ENCODE results near the gene GPR6.

The GPR6 gene

DNA sequence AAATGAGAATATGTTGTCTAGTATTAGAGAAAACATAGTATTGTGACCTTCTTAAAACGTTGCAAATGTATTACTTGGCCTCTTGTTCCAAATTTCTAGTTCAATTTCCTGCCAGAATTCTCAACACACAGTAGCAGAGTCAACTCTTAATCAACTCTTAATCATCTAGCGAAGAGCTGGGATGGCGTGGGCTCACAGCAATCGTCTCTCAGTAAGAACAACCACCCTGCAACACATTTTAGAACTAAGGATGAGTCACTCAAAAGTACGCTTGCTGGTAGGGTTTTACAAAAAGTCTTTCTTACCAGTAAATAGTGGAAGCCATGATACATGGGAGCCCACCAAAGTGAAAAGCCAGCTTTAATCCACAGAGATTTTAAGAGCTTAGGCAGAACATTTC is 24.6 kb downstream of the GPR6 start:
- no peak overlapping the region for H3K4me3 ChIP-seq (ENCODE audit: low read length)
- no peak overlapping the region for H3K27ac ChIP-seq (ENCODE audit: low read length)
- H3F3A ChIP-seq (ENCODE audit: insufficient read depth, low read length), result no peaks in the 10 kb centered on the region
- no peak overlapping the region for H3K4me2 ChIP-seq (ENCODE audit: low read depth, low read length)
- no peak for TF ChIP-seq EZH2phosphoT487 (IDR thresholded peaks at IDR 0.05; ENCODE audit: low read length)
- no peak for TF ChIP-seq EZH2 (optimal IDR thresholded peaks at IDR 0.05; ENCODE audit: low read depth, low read length)
- H2AFZ ChIP-seq (ENCODE audit: low read length), result no peak overlapping the region
- DNase-seq, result no peak
- H3K4me1 ChIP-seq (ENCODE audit: low read length), result no peaks in the 10 kb centered on the region
- no peaks in the 10 kb centered on the region for H3K27me3 ChIP-seq (replicated peaks; ENCODE audit: insufficient read depth, low read length)
- H3K36me3 ChIP-seq (replicated peaks; ENCODE audit: insufficient read depth, low read length), result no peaks in the 10 kb centered on the region
- no peaks in the 10 kb centered on the region for H3K79me2 ChIP-seq (ENCODE audit: low read length)
- no peak overlapping the region for H3K9ac ChIP-seq (ENCODE audit: low read length)
- no peaks in the 10 kb centered on the region for H3K9me3 ChIP-seq (replicated peaks; ENCODE audit: insufficient read depth, low read length)
- no peaks in the 10 kb centered on the region for H4K20me1 ChIP-seq (ENCODE audit: insufficient read depth, low read length)
- H3K9me2 ChIP-seq (replicated peaks; ENCODE audit: insufficient read depth, low read length), result no peaks in the 10 kb centered on the region

- H3F3A ChIP-seq (ENCODE audit: insufficient read depth, low read length), result no peaks in the 10 kb centered on the region
- no peak overlapping the region for H3K4me3 ChIP-seq (ENCODE audit: low read length)
- no peak overlapping the region for H2AFZ ChIP-seq (ENCODE audit: low read length)
- TF ChIP-seq, protein P1, sequence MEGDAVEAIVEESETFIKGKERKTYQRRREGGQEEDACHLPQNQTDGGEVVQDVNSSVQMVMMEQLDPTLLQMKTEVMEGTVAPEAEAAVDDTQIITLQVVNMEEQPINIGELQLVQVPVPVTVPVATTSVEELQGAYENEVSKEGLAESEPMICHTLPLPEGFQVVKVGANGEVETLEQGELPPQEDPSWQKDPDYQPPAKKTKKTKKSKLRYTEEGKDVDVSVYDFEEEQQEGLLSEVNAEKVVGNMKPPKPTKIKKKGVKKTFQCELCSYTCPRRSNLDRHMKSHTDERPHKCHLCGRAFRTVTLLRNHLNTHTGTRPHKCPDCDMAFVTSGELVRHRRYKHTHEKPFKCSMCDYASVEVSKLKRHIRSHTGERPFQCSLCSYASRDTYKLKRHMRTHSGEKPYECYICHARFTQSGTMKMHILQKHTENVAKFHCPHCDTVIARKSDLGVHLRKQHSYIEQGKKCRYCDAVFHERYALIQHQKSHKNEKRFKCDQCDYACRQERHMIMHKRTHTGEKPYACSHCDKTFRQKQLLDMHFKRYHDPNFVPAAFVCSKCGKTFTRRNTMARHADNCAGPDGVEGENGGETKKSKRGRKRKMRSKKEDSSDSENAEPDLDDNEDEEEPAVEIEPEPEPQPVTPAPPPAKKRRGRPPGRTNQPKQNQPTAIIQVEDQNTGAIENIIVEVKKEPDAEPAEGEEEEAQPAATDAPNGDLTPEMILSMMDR (IDR thresholded peaks at IDR 0.05; ENCODE audit: low read length), result no peak
- TF ChIP-seq EZH2 (optimal IDR thresholded peaks at IDR 0.05; ENCODE audit: low read depth, low read length) (no peak), EZH2phosphoT487 (IDR thresholded peaks at IDR 0.05; ENCODE audit: low read length) (no peak)
- no peaks in the 10 kb centered on the region for H3K27me3 ChIP-seq (replicated peaks; ENCODE audit: insufficient read depth, low read length)
- H3K9ac ChIP-seq (ENCODE audit: low read length), result no peak overlapping the region
- H3K79me2 ChIP-seq (ENCODE audit: low read length), result no peaks in the 10 kb centered on the region
- no peaks in the 10 kb centered on the region for H3K9me3 ChIP-seq (replicated peaks; ENCODE audit: insufficient read depth, low read length)
- DNase-seq, result no peak
- no peaks in the 10 kb centered on the region for H4K20me1 ChIP-seq (ENCODE audit: insufficient read depth, low read length)
- H3K27ac ChIP-seq (ENCODE audit: low read length), result no peak overlapping the region
- H3K4me2 ChIP-seq (ENCODE audit: low read depth, low read length), result no peak overlapping the region
- no peaks in the 10 kb centered on the region for H3K4me1 ChIP-seq (ENCODE audit: low read length)
- H3K9me2 ChIP-seq (replicated peaks; ENCODE audit: insufficient read depth, low read length), result no peaks in the 10 kb centered on the region
- no peaks in the 10 kb centered on the region for H3K36me3 ChIP-seq (replicated peaks; ENCODE audit: insufficient read depth, low read length)
Observed at GRCh38 chr6:110013386-110013785, 35.3 kb downstream of the GPR6 start.

- no peaks in the 10 kb centered on the region for H3K9me3 ChIP-seq (replicated peaks; ENCODE audit: insufficient read depth, low read length)
- H3K27ac ChIP-seq (ENCODE audit: low read length), result no peak overlapping the region
- H3K9ac ChIP-seq (ENCODE audit: low read length), result no peak overlapping the region
- DNase-seq, result no peak
- H3K9me2 ChIP-seq (replicated peaks; ENCODE audit: insufficient read depth, low read length), result no peaks in the 10 kb centered on the region
- H3K4me1 ChIP-seq (ENCODE audit: low read length), result no peaks in the 10 kb centered on the region
- no peaks in the 10 kb centered on the region for H4K20me1 ChIP-seq (ENCODE audit: insufficient read depth, low read length)
- H3K36me3 ChIP-seq (replicated peaks; ENCODE audit: insufficient read depth, low read length), result no peaks in the 10 kb centered on the region
- H3F3A ChIP-seq (ENCODE audit: insufficient read depth, low read length), result no peaks in the 10 kb centered on the region
- no peak overlapping the region for H3K4me2 ChIP-seq (ENCODE audit: low read depth, low read length)
- no peaks in the 10 kb centered on the region for H3K27me3 ChIP-seq (replicated peaks; ENCODE audit: insufficient read depth, low read length)
- H2AFZ ChIP-seq (ENCODE audit: low read length), result no peak overlapping the region
- no peak overlapping the region for H3K4me3 ChIP-seq (ENCODE audit: low read length)
- H3K79me2 ChIP-seq (ENCODE audit: low read length), result no peaks in the 10 kb centered on the region
- TF ChIP-seq, protein P1 (IDR thresholded peaks at IDR 0.05; ENCODE audit: low read length), result no peak
- no peak for TF ChIP-seq EZH2 (optimal IDR thresholded peaks at IDR 0.05; ENCODE audit: low read depth, low read length)
- TF ChIP-seq EZH2phosphoT487 (IDR thresholded peaks at IDR 0.05; ENCODE audit: low read length), result no peak
Observed at GRCh38 chr6:110015206-110015605, 37.1 kb downstream of the GPR6 start.

GRCh38 chr6:110017306-110017705 is 39.2 kb downstream of the GPR6 start:
- Histone ChIP-seq H4K20me1 (ENCODE audit: insufficient read depth, low read length) (no peaks in the 10 kb centered on the region), H3K4me1 (ENCODE audit: low read length) (no peaks in the 10 kb centered on the region), H3F3A (ENCODE audit: insufficient read depth, low read length) (no peaks in the 10 kb centered on the region), H3K27ac (ENCODE audit: low read length) (no peak overlapping the region), H3K9me2 (replicated peaks; ENCODE audit: insufficient read depth, low read length) (no peaks in the 10 kb centered on the region), H3K4me3 (ENCODE audit: low read length) (no peak overlapping the region), H3K79me2 (ENCODE audit: low read length) (no peaks in the 10 kb centered on the region), H2AFZ (ENCODE audit: low read length) (no peak overlapping the region), H3K9ac (ENCODE audit: low read length) (no peak overlapping the region), H3K4me2 (ENCODE audit: low read depth, low read length) (no peak overlapping the region), H3K36me3 (replicated peaks; ENCODE audit: insufficient read depth, low read length) (no peaks in the 10 kb centered on the region), H3K27me3 (replicated peaks; ENCODE audit: insufficient read depth, low read length) (no peaks in the 10 kb centered on the region), H3K9me3 (replicated peaks; ENCODE audit: insufficient read depth, low read length) (no peaks in the 10 kb centered on the region)
- no peak for DNase-seq
- TF ChIP-seq EZH2 (optimal IDR thresholded peaks at IDR 0.05; ENCODE audit: low read depth, low read length), result no peak
- TF ChIP-seq, protein P1 (IDR thresholded peaks at IDR 0.05; ENCODE audit: low read length), result no peak
- TF ChIP-seq EZH2phosphoT487 (IDR thresholded peaks at IDR 0.05; ENCODE audit: low read length), result no peak
